ENCODE data around the gene GABRG2.

GABRG2 gene

GRCh38 chr5:162196351-162196750 is 128.8 kb downstream of the GABRG2 start:
- DNase-seq = no peak

GRCh38 chr5:162202285-162202880 is 134.8 kb downstream of the GABRG2 start:
- DNase-seq = no peak

Data from stimulated activated CD4-positive, alpha-beta T cell treated with anti-CD3 and anti-CD28 coated beads, Interleukin-12 subunit alpha, Interleukin-12 subunit beta, amount 100 ng/mL, for 4 hours (primary cell).